HUES6 (cell line): Measurements from ENCODE around the gene MICA.
"Not testable (repeated sequence)": the region's sequence is repeated elsewhere in the genome, so short reads cannot be mapped to it uniquely, and the experiment has no call there.

Source experiments
- H3K27ac ChIP-seq: 2 replicates; pipeline ENCODE4 v1.7.0; 2013; ENCODE audit warnings: low read depth, mild to moderate bottlenecking, low read length, inconsistent platforms
- H3K27me3 ChIP-seq: 2 replicates; pipeline ENCODE4 v1.6.1; 2013; ENCODE audit warnings: low read length; ENCODE audit not compliant: control insufficient read depth, insufficient read depth
- H3K36me3 ChIP-seq: 2 replicates; pipeline ENCODE4 v1.6.1; 2013; ENCODE audit warnings: low read length; ENCODE audit not compliant: control insufficient read depth, insufficient read depth
- H3K4me1 ChIP-seq: 2 replicates; pipeline ENCODE4 v1.6.1; 2013; ENCODE audit warnings: low read length; ENCODE audit not compliant: control insufficient read depth, insufficient read depth
- H3K4me3 ChIP-seq: 2 replicates; pipeline ENCODE4 v1.5.1; 2013; ENCODE audit warnings: low read depth, low read length
- H3K9ac ChIP-seq: one replicate; pipeline ENCODE4 v1.6.1; 2013; ENCODE audit warnings: mild to moderate bottlenecking, low read length
- H3K9me3 ChIP-seq: 2 replicates; pipeline ENCODE4 v1.6.1; 2013; ENCODE audit warnings: low read depth, low read length; ENCODE audit not compliant: control insufficient read depth, insufficient read depth

Gene MICA

DNA sequence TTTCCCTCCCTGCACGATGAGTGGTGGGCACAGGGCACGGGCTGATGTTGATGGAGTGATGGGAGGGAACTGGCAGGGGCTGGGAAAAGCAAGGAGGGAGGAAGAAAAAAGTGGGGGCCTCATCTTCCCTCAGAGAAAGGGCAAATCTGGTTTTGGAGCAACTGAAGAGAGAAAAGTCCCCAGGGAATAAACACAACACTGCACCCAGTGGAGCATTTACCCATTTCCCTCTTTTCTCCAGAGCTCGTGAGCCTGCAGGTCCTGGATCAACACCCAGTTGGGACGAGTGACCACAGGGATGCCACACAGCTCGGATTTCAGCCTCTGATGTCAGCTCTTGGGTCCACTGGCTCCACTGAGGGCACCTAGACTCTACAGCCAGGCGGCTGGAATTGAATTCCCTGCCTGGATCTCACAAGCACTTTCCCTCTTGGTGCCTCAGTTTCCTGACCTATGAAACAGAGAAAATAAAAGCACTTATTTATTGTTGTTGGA lies 11.4 kb downstream of the MICA start:
- no peak overlapping the region for H3K27ac ChIP-seq
- H3K36me3 ChIP-seq = peaks cover 47% of the 10 kb centered on the region
- H3K27me3 ChIP-seq = no peaks in the 10 kb centered on the region
- no peaks in the 10 kb centered on the region for H3K4me1 ChIP-seq
- no peak overlapping the region for H3K9ac ChIP-seq
- H3K9me3 ChIP-seq = no peaks in the 10 kb centered on the region
- no peak overlapping the region for H3K4me3 ChIP-seq

DNA sequence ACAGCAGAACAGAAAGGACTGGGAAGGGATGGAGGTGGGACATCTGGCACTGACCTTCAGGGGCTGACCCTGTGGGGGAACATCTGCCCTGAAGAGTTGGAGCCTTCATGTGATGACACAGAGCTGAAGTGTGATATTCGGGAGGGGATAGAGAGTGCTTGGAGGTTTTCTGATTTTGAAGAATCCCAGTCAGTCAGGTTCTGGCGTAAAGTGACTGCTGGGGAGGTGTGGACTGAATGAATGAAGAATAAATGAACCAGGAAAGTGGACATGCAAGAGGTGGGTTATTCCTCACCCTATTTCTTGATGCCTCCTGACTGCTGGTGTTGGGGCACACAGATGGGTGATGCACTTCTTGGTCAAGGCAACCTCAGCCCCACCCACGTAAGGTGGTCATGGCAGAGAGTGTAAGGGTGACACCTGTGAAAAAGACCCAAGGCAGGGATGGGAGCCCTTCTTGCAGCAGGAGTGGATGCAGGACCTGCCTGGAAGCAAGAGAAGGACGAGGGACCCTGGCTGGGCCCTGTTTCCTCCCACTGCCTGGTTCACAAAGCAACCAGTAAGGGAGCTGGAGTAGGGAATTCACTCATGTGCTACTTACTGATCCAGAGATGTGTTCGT lies 13.1 kb downstream of the MICA start:
- Histone ChIP-seq H3K4me3 (no peak overlapping the region), H3K9ac (no peak overlapping the region), H3K36me3 (peaks cover 36% of the 10 kb centered on the region), H3K27me3 (no peaks in the 10 kb centered on the region), H3K4me1 (no peaks in the 10 kb centered on the region), H3K27ac (no peak overlapping the region), H3K9me3 (no peaks in the 10 kb centered on the region)

DNA sequence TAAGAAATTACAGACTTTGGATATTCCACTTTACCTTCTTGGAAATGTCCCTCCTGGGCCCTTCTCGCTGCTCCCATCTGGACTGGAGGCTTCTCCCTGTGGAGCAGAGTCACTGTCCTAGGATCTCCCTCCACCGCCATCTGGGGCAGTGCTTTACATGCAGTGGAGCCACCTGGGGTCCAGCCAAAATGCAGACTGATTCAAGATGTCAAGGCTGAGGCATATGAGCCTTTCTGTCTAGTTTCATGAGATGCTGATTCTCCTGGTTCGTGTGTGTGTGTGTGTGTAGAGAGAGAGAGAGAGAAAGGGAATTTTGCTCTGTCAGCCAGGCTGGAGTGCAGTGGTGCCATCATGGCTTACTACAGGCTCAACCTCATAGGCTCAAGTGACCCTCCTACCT lies 14.9 kb downstream of the MICA start:
- no peak overlapping the region for H3K4me3 ChIP-seq
- no peaks in the 10 kb centered on the region for H3K4me1 ChIP-seq
- no peak overlapping the region for H3K9ac ChIP-seq
- H3K36me3 ChIP-seq = peaks cover 18% of the 10 kb centered on the region
- no peak overlapping the region for H3K27ac ChIP-seq
- no peaks in the 10 kb centered on the region for H3K27me3 ChIP-seq
- H3K9me3 ChIP-seq = no peaks in the 10 kb centered on the region

DNA sequence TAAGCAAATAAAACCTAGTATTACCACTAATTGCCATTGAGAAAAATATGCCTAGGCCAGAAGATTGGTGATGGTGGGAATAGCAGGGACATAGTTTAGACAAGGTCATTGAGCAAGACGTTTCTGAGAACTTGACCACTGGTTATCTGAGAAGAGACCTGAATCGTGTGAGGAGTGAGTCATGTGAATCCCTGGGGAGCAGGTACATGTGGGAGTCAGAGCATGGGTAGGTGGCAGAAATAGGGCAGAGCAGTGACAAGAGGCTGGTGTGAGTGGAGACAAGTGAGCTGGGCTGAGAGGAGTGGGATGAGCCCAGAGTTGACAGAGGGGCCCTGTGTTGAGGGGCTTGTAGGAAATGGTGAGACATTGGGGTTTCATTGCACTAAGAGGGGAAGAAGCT lies 16.4 kb downstream of the MICA start:
- Histone ChIP-seq H3K27me3 (no peaks in the 10 kb centered on the region), H3K9me3 (no peaks in the 10 kb centered on the region), H3K27ac (no peak overlapping the region), H3K9ac (no peak overlapping the region), H3K4me3 (no peak overlapping the region), H3K36me3 (peaks cover 12% of the 10 kb centered on the region), H3K4me1 (no peaks in the 10 kb centered on the region)

DNA sequence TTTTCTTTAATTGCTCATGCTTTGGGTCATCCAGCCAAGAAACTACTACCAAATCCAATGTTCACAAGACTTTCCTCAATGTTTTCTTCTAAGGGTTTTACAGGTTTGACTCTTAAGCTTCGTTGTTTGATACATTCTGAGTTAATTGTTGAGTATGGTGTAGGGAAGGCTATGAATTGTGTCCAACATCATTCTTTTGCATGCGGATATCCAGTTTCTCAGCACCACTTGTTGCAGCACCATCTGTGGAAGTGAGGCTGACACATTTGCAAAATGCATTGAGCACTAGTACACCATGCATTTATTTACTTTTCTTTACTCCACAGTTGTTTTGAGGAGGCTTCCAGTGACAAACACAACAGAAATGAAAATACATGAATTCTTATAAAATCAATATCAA lies 17.2 kb downstream of the MICA start:
- no peaks in the 10 kb centered on the region for H3K27me3 ChIP-seq

DNA sequence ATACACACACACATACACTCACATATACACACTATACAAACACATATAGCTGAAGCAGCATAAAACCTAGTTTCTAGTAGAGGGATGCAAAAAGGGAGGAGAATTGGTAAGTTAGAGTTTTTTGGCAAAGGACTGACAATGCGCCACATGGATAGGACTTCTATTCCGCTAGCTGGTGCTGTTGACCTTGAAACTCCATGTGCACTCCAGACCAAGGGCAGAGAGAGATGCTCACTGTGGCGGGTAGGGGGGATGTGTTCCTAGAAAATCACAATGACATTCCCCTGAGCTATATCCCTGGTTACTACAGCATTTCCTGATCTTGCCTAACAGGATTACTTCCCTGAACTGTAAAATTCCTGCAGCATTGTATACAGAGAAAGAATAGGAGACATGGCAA lies 19.2 kb downstream of the MICA start:
- no peaks in the 10 kb centered on the region for H3K4me1 ChIP-seq
- H3K9ac ChIP-seq = no peak overlapping the region
- no peaks in the 10 kb centered on the region for H3K27me3 ChIP-seq
- H3K27ac ChIP-seq = no peak overlapping the region
- H3K36me3 ChIP-seq = no peaks in the 10 kb centered on the region
- H3K4me3 ChIP-seq = no peak overlapping the region
- no peaks in the 10 kb centered on the region for H3K9me3 ChIP-seq

More for the DNA sequence above, 17.2 kb downstream of the MICA start:
- peaks cover 9% of the 10 kb centered on the region for H3K36me3 ChIP-seq
- H3K9ac ChIP-seq = no peak overlapping the region
- H3K4me1 ChIP-seq = no peaks in the 10 kb centered on the region
- H3K27ac ChIP-seq = no peak overlapping the region
- H3K4me3 ChIP-seq = no peak overlapping the region
- H3K9me3 ChIP-seq = no peaks in the 10 kb centered on the region

DNA sequence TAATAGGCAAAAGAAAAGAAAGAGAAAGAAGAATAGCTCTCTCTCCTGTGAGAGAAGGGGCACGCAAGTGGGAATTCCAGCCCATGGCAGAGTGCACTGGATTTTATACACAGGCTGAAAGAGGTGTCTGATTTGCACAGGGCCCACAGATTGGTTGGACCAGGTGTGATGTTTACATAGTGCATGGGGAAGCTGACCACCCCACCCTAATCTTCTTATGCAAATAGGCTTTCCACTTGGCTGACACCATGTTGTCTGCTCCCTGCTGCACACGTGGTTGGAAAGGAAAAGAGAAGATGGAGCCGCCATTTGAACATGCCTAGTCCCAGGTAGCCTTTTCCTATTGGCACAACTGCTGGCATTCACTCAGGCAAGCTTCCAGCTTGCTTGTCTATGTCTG lies 20.2 kb downstream of the MICA start:
- H3K4me3 ChIP-seq = no peak overlapping the region
- no peaks in the 10 kb centered on the region for H3K4me1 ChIP-seq
- H3K36me3 ChIP-seq = no peaks in the 10 kb centered on the region
- H3K9me3 ChIP-seq = no peaks in the 10 kb centered on the region
- no peak overlapping the region for H3K9ac ChIP-seq
- H3K27me3 ChIP-seq = no peaks in the 10 kb centered on the region
- no peak overlapping the region for H3K27ac ChIP-seq

DNA sequence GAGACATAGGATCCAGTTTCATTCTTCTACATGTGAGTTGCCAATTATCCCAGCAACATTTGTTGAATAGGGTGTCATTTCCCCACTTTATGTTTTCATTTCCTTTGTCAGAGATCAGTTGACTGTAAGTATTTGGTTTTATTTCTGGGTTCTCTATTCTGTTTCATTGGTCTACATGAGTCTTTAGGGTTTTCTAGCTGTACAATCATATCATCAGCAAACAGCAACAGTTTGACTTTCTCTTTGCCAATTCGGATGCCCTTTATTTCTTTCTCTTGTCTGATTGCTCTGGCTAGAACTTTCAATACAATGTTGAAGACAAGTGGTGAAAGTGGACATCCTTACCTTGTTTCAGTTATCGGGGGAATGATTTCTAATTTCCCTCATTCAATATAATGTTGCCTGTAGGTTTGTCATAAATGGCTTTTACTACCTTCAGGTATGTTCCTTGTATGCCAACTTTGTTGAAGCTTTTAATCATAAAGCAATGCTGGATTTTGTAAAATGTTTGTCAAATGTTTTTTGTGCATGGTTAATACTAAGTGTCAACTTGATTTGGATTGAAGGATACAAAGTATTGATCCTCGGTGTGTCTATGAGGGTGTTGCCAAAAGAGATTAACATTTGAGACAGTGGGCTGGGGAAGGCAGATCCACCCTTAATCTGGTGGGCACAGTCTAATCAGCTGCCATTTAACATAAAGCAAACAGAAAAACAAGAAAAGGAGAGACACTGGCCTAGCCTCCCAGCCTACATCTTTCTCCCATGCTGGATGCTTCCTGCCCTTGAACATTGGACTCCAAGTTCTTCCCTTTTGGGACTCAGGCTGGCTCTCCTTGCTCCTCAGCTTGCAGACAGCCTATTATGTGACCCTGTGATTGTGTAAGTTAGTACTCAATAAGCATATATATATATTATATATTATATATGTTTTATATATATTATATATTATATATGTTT lies 23.3 kb downstream of the MICA start:
- Histone ChIP-seq H3K36me3 (no peaks in the 10 kb centered on the region), H3K4me1 (no peaks in the 10 kb centered on the region), H3K27ac (no peak overlapping the region), H3K9me3 (peaks cover 7% of the 10 kb centered on the region; the same call in 1 of the 2 replicates), H3K9ac (no peak overlapping the region), H3K4me3 (no peak overlapping the region), H3K27me3 (no peaks in the 10 kb centered on the region)

DNA sequence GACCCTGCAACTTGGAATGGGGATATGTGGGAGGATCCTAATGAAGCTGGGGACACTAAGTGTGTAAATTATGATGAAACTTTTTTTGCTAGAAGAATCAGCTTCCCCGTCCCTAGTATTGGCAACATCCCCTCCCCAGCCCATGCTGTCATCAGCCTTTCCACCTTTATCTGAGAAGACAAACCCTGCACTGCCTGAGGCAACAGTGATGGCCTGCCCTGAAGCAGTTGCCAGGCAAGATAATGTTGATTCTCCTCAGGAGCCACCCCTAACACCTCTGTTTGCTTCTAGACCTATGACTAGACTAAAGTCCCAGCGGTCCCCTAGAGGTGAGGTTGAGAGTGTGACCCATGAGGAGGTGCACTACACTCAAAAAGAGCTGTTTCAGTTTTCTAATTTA lies 27.1 kb downstream of the MICA start:
- no peaks in the 10 kb centered on the region for H3K27me3 ChIP-seq
- peaks cover 7% of the 10 kb centered on the region; the same call in 1 of the 2 replicates for H3K9me3 ChIP-seq
- no peak overlapping the region for H3K27ac ChIP-seq
- H3K4me3 ChIP-seq = no peak overlapping the region
- no peak overlapping the region for H3K9ac ChIP-seq
- H3K36me3 ChIP-seq = no peaks in the 10 kb centered on the region
- H3K4me1 ChIP-seq = no peaks in the 10 kb centered on the region

DNA sequence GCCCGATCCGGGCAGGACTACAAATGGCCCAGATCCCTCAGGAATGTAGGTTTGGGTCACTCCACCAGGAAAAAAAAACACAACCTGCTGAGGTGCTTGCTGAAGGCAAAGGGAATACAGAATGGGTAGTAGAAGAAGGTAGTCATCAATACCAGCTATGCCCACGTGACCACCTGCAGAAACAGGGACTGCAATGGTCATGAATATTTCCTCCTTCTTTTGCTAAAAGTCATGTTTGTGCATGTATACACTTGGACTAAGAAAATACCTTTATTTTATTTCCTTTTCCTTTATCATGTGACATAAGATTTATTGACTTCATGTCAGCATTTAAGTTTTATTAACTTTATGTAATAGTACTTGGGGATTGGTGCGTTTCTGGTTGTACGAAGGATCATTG lies 31.7 kb downstream of the MICA start:
- not testable (repeated sequence) for H3K36me3 ChIP-seq, H3K9ac ChIP-seq, H3K27me3 ChIP-seq, H3K4me3 ChIP-seq, H3K27ac ChIP-seq, H3K4me1 ChIP-seq
- H3K9me3 ChIP-seq = peaks cover 28% of the 10 kb centered on the region

DNA sequence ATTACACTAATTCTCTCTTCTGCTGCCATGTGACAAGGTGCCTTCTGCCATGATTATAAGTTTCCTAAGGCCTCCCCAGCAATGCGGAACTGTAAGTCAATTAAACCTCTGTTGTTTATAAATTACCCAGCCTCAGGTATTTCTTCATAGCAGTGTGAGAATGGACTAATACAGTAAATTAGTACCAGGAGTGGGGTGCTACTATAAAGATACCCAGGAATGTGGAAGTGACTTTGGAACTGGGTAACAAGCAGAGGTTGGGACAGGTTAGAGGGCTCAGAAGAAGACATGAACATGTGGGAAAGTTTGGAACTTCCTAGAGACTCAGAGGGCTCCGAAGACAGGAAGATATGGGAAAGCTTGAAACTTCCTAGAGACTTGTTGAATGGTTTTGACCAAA lies 34.8 kb downstream of the MICA start:
- no peak overlapping the region for H3K4me3 ChIP-seq
- H3K9me3 ChIP-seq = peaks cover 21% of the 10 kb centered on the region
- no peak overlapping the region for H3K9ac ChIP-seq
- H3K27me3 ChIP-seq = peaks cover 17% of the 10 kb centered on the region
- H3K36me3 ChIP-seq = no peaks in the 10 kb centered on the region
- H3K4me1 ChIP-seq = peaks cover 8% of the 10 kb centered on the region
- no peak overlapping the region for H3K27ac ChIP-seq
